Measurements from ENCODE around the gene PCP4. TPM values are rescaled to one million over a fixed set of nuclear protein-coding genes. Genes with fewer than 3 reads are reported as not detected.

PCP4 gene
- total and polyA plus RNA-seq, 2 donors from 2014 or later: 26.9 to 69.4 TPM

DNA sequence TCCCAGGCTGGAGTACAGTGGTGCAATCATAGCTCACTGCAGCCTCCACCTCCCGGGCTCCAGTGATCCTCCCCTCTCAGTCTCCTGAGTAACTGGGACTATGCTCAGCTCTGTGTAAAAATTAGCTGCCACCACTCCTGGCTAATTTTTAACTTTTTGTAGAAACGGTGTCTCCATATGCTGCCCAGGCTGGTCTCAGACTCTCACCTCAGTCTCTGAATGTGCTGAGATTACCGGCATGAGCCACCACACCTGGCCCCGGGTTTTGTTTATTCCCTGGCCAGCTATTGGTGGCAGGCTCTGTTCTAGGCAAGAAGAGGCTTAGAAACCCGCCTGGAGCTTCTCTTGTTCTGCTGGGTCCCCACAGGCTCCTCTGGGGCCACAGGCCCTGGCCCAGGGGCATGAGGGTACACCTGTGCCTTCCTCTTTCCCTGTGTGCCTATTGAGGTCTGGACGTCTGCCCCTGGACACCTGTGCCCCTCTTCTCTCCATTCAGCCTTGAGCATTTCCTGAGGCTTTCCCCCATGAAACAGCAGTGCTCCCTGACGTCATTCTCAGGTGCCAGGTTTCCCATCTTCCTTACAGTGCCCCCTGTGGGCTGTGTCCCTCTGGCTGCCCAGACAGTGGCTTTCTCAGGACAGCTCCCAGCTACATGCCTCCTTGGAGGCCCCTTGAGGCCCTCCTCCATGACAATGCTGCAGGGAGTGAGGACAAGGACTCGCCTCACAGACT, 57.5 kb downstream of the PCP4 start:
- DNase-seq (no peak), FAIRE-seq (no peak)
- Histone ChIP-seq H3K4me3 (ENCODE audit: low read length in 3 of 3) (no peak overlapping the region), H3K9me3 (ENCODE audit: control insufficient read depth in 2 of 3, insufficient read depth in 1 of 3, low read length in 3 of 3) (no peaks in the 10 kb centered on the region), H3K27me3 (ENCODE audit: control insufficient read depth, insufficient read depth, low read length) (no peaks in the 10 kb centered on the region), H3K36me3 (ENCODE audit: control insufficient read depth in 2 of 3, insufficient read depth in 3 of 3, low read length in 3 of 3) (no peaks in the 10 kb centered on the region), H3K4me1 (ENCODE audit: control insufficient read depth in 2 of 3, insufficient read depth in 2 of 3, low read depth in 1 of 3, low read length in 3 of 3) (no peaks in the 10 kb centered on the region), H3K27ac (ENCODE audit: low read depth in 2 of 2, low read length in 2 of 2) (no peak overlapping the region), H3K9ac (ENCODE audit: low read length in 3 of 3) (no peak overlapping the region)
- TF ChIP-seq, protein P1, sequence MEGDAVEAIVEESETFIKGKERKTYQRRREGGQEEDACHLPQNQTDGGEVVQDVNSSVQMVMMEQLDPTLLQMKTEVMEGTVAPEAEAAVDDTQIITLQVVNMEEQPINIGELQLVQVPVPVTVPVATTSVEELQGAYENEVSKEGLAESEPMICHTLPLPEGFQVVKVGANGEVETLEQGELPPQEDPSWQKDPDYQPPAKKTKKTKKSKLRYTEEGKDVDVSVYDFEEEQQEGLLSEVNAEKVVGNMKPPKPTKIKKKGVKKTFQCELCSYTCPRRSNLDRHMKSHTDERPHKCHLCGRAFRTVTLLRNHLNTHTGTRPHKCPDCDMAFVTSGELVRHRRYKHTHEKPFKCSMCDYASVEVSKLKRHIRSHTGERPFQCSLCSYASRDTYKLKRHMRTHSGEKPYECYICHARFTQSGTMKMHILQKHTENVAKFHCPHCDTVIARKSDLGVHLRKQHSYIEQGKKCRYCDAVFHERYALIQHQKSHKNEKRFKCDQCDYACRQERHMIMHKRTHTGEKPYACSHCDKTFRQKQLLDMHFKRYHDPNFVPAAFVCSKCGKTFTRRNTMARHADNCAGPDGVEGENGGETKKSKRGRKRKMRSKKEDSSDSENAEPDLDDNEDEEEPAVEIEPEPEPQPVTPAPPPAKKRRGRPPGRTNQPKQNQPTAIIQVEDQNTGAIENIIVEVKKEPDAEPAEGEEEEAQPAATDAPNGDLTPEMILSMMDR (IDR thresholded peaks at IDR 0.05; ENCODE audit: borderline replicate concordance, extremely low read depth, insufficient read depth): no peak
- intact Hi-C loops (cut with DNase I): no loop called here

DNA sequence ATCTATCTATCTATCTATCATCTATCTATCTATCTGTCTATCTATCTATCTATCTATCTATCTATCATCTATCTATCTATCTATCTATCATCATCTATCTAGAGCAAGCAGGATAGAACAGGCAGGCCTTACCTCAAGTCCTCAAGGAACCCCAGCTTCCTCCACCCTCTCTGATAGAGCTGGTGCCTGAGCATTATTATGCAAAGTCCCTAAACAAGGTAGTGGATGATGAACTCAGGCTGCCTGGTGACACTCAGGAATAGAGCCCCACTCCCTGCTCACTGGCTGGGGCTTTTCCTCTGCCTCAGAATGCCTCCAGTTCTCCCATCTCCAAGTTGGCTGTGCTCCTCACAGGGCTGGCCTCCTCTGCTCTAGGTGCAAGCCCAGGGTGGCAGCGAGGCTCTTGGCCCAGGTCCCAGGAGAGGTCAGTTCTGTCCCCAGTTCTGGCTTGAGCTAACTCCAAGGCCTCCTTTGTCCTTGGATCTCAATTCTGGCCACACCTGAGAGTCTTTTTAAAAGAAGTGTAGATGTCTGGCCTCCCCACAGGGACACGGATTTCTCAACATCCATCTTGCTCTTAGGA, 60.2 kb downstream of the PCP4 start:
- intact Hi-C loops (cut with DNase I): no loop called here
- Histone ChIP-seq H3K9me3 (ENCODE audit: control insufficient read depth in 2 of 3, insufficient read depth in 1 of 3, low read length in 3 of 3) (no peaks in the 10 kb centered on the region), H3K27ac (ENCODE audit: low read depth in 2 of 2, low read length in 2 of 2) (no peak overlapping the region), H3K9ac (ENCODE audit: low read length in 3 of 3) (no peak overlapping the region), H3K36me3 (ENCODE audit: control insufficient read depth in 2 of 3, insufficient read depth in 3 of 3, low read length in 3 of 3) (no peaks in the 10 kb centered on the region), H3K4me1 (ENCODE audit: control insufficient read depth in 2 of 3, insufficient read depth in 2 of 3, low read depth in 1 of 3, low read length in 3 of 3) (no peaks in the 10 kb centered on the region), H3K27me3 (ENCODE audit: control insufficient read depth, insufficient read depth, low read length) (no peaks in the 10 kb centered on the region), H3K4me3 (ENCODE audit: low read length in 3 of 3) (no peak overlapping the region)
- TF ChIP-seq, protein P1 (IDR thresholded peaks at IDR 0.05; ENCODE audit: borderline replicate concordance, extremely low read depth, insufficient read depth): no peak
- no peak for DNase-seq
- no peak for FAIRE-seq

DNA sequence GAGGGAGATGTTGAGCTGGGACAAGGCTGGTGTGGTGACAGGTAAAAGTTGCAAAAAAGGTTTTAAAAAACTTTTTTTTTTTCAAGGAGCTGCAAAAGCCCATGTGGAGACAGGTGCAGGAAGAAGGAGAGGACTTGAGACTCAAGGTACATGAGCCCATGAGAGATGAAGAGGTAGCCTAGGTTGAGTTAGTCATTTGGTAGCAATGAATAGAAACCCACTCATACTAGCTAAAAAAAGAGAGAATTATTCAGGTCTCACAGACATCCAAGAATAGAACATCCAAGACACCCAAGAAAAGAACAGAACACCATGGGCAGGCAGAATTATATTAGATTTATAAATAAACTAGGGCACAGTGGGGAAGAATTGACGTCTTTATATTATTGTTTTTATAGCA, 65.1 kb downstream of the PCP4 start:
- Histone ChIP-seq H3K9ac (ENCODE audit: low read length in 3 of 3) (no peak overlapping the region), H3K27me3 (ENCODE audit: control insufficient read depth, insufficient read depth, low read length) (no peaks in the 10 kb centered on the region), H3K36me3 (ENCODE audit: control insufficient read depth in 2 of 3, insufficient read depth in 3 of 3, low read length in 3 of 3) (no peaks in the 10 kb centered on the region), H3K27ac (ENCODE audit: low read depth in 2 of 2, low read length in 2 of 2) (no peak overlapping the region), H3K9me3 (ENCODE audit: control insufficient read depth in 2 of 3, insufficient read depth in 1 of 3, low read length in 3 of 3) (no peaks in the 10 kb centered on the region), H3K4me1 (ENCODE audit: control insufficient read depth in 2 of 3, insufficient read depth in 2 of 3, low read depth in 1 of 3, low read length in 3 of 3) (no peaks in the 10 kb centered on the region), H3K4me3 (ENCODE audit: low read length in 3 of 3) (no peak overlapping the region)
- FAIRE-seq (no peak), DNase-seq (no peak)
- intact Hi-C loops (cut with DNase I): no loop called here
- TF ChIP-seq, protein P1 (IDR thresholded peaks at IDR 0.05; ENCODE audit: borderline replicate concordance, extremely low read depth, insufficient read depth): no peak

All from kidney (tissue), 14 donors.